ENCODE results near the gene TIGD2.

The TIGD2 gene

DNA sequence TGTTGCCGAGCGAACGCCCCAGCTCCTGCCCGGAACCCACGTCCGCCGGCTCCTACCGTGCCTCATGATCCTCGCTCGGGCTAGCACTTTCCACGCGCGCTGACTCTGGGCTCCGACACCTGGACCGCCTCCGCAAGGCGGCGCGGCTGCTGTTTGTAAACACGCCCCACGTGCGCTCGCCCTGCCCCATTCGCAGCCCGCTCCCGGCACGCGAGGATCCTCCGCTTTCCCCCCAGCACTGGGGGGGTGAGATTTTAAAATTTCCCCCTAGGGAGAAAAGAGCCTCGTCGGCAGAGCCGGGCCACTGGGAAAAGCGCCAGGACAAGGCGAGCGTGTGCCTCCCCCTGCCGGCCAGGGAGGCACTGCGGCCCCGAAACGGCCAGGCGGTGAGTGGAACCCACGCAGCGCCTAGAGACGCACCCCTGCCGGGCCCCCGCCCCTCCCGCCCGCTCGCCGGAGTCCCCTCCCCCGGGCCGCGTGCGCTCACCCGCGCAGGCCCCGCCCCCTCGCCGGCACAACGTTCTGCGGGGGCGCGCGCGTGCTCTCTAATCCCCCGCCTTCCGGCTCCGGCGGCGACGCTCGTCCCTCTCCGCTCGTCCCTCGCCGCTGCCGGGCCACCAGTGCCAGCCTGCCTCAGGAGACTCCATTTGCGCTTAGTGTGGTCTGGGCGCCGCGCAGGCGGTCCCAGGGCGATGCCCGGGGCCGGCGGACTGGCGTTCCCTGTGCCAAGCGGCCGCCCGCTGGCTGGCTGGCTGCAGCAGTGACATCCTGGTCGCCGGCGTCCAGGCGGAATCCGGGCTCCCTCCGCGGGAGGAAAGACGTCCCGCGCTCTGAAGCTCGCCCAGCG, at the start of gene TIGD2:
Gene TIGD2, plus strand, starts transcription at position 548 of the 847 bp plus-strand sequence. CDS start 1,442 bp downstream, outside the sequence.
- peak; percentile 56 for TF ChIP-seq CTCF (IDR thresholded peaks at IDR 0.05; ENCODE audit: low read length, missing control alignments)

DNA sequence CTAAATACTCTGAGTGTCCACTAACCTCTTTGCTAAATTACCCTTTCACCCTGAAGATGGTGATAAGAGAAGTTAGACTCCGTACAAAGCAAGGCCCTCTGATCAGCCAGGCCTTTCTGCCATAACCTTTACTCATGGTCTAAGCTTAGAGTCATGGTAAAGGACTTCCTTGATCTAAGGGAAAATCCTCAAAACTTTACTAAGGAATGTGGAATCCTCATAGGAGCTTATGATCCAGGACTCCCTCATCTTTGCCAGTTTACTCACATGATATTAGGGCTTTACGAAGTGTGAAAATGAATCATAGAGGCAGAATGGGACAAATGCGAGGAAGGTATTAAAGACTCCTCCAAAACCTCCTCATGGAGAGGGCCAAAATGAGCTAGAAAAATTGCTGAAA, 46.5 kb upstream of the TIGD2 start:
- H3K4me3 ChIP-seq (replicated peaks; ENCODE audit: low read depth, low read length) = no peak overlapping the region
- no peak for TF ChIP-seq CTCF (IDR thresholded peaks at IDR 0.05; ENCODE audit: low read length, missing control alignments)
- DNase-seq (ENCODE audit: low read depth) = no peak

More for the DNA sequence above, at the start of gene TIGD2:
- DNase-seq (ENCODE audit: low read depth) = peak; percentile 89
- peak within 1 kb of the TSS; percentile 82 for H3K4me3 ChIP-seq (replicated peaks; ENCODE audit: low read depth, low read length)

DNA sequence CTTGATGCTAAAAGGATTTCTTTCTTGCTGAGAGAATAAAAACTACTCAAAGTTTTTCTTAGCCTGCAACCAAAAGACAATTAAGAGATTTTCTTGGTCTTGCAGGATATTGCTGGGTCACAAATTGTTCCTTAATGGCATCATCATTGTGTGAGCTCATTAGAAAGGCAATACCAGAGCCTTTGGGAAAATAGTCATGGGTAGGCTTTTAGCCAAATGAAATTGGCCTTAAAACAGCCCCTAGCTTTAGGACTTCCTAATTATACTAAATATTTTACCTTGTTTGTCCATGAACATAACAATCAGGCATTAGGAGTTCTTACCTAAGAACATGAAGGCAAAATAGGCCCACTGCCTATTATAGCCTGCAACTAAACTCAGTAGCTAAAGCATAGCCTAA, 43.9 kb upstream of the TIGD2 start:
- H3K4me3 ChIP-seq (replicated peaks; ENCODE audit: low read depth, low read length) = no peak overlapping the region
- TF ChIP-seq CTCF (IDR thresholded peaks at IDR 0.05; ENCODE audit: low read length, missing control alignments) = no peak
- no peak for DNase-seq (ENCODE audit: low read depth)

- no peak for TF ChIP-seq CTCF (IDR thresholded peaks at IDR 0.05; ENCODE audit: low read length, missing control alignments)
- no peak for DNase-seq (ENCODE audit: low read depth)
- H3K4me3 ChIP-seq (replicated peaks; ENCODE audit: low read depth, low read length) = no peak overlapping the region
Observed at GRCh38 chr4:89069481-89069880, 41.9 kb upstream of the TIGD2 start.

DNA sequence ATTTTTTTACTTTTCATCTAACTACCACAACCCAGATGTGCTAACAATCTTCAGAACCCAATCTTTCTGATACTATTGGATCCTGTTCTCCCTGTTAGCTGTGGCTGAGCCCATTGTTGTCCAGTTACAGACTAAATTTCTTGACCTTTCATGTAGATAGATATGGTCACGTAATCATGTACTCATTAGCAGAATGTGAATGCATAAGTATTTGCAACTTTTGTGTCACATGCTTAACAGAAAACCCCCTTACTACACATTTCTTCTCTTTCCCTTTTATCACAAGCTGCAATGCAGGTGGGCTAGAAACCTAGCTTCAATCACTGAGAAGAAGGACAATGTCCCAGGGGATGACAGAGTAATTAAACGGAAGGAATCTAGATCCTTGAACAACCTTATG, 41.3 kb upstream of the TIGD2 start:
- H3K4me3 ChIP-seq (replicated peaks; ENCODE audit: low read depth, low read length) = no peak overlapping the region
- TF ChIP-seq CTCF (IDR thresholded peaks at IDR 0.05; ENCODE audit: low read length, missing control alignments) = no peak
- no peak for DNase-seq (ENCODE audit: low read depth)

DNA sequence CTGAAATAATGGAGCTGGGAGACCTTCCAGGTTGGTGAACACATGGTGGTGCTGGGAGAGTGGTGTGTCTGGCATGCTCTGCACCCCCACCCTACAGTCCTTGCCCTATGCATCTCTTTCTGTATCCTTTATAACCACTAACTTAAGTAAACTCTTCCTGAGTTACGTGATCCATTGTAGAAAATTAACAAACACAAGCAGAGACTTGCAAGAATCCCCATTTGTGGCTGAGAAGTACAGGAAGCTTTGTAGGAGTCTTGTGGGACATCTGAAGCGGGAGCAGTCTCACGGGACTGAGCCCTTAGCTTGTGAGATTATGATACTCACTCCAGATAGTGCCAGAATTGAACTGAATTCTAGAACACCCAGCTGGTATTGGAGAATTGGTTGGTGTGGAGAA, 40.0 kb upstream of the TIGD2 start:
- H3K4me3 ChIP-seq (replicated peaks; ENCODE audit: low read depth, low read length) = no peak overlapping the region
- TF ChIP-seq CTCF (IDR thresholded peaks at IDR 0.05; ENCODE audit: low read length, missing control alignments) = no peak
- DNase-seq (ENCODE audit: low read depth) = no peak

- TF ChIP-seq CTCF (IDR thresholded peaks at IDR 0.05; ENCODE audit: low read length, missing control alignments) = no peak
- no peak overlapping the region for H3K4me3 ChIP-seq (replicated peaks; ENCODE audit: low read depth, low read length)
- no peak for DNase-seq (ENCODE audit: low read depth)
Observed at GRCh38 chr4:89072921-89073320, 38.4 kb upstream of the TIGD2 start.
